ENCODE results near the gene SLC35G3. TPM values are rescaled to one million over a fixed set of nuclear protein-coding genes. Genes with fewer than 3 reads are reported as not detected.

The SLC35G3 gene
- total and polyA plus RNA-seq, 4 donors: 0.04 TPM; not detected in 3

DNA sequence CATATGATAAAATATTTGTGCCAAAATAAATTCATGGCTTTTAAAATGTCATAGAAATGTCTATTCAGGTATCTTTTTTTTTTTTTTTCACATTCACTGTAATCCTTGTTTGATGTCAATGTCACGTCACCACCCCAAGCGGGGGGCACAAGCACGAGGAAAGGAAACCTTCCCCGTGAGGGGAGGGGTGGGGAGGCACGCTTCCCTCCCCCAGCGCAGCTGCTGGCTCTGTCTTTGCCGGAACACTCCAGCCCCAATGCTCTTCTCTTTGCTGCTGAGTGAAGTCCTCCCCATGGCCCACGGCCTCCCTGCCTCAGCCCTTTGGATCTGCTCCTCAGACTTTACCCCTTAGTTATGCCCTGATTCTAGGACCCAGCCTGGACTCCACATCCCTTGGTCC lies 1.5 kb downstream of the SLC35G3 start:
- Histone ChIP-seq H3K27me3 (ENCODE audit: control insufficient read depth in 3 of 3, insufficient read depth in 3 of 3, low read length in 2 of 3) (no peaks in the 10 kb centered on the region), H3K27ac (ENCODE audit: low read depth in 1 of 2, low read length in 1 of 2) (no peak overlapping the region), H3K9ac (ENCODE audit: insufficient read depth in 1 of 2, low read length in 2 of 2) (no peak overlapping the region), H3K36me3 (ENCODE audit: control insufficient read depth in 4 of 4, insufficient read depth in 4 of 4, low read length in 4 of 4) (peaks cover 0 to under 1% (median 0%) of the 10 kb centered on the region in 4 donors), H3K4me1 (ENCODE audit: control insufficient read depth in 5 of 5, insufficient read depth in 5 of 5, low read length in 5 of 5) (no peaks in the 10 kb centered on the region), H3K9me3 (ENCODE audit: control insufficient read depth in 4 of 4, insufficient read depth in 3 of 4, low read length in 3 of 4) (no peaks in the 10 kb centered on the region), H3K4me3 (no peak overlapping the region)
- 84 to 91% methylated on average over 8 of the region's 8 CpGs for WGBS, 2 donors
- no peak for ATAC-seq (ENCODE audit: insufficient read depth, low FRiP score)
- DNase-seq: no peak
- TF ChIP-seq, protein P1, sequence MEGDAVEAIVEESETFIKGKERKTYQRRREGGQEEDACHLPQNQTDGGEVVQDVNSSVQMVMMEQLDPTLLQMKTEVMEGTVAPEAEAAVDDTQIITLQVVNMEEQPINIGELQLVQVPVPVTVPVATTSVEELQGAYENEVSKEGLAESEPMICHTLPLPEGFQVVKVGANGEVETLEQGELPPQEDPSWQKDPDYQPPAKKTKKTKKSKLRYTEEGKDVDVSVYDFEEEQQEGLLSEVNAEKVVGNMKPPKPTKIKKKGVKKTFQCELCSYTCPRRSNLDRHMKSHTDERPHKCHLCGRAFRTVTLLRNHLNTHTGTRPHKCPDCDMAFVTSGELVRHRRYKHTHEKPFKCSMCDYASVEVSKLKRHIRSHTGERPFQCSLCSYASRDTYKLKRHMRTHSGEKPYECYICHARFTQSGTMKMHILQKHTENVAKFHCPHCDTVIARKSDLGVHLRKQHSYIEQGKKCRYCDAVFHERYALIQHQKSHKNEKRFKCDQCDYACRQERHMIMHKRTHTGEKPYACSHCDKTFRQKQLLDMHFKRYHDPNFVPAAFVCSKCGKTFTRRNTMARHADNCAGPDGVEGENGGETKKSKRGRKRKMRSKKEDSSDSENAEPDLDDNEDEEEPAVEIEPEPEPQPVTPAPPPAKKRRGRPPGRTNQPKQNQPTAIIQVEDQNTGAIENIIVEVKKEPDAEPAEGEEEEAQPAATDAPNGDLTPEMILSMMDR (IDR thresholded peaks at IDR 0.05; ENCODE audit: control extremely low read depth, extremely low read depth): no peak

DNA sequence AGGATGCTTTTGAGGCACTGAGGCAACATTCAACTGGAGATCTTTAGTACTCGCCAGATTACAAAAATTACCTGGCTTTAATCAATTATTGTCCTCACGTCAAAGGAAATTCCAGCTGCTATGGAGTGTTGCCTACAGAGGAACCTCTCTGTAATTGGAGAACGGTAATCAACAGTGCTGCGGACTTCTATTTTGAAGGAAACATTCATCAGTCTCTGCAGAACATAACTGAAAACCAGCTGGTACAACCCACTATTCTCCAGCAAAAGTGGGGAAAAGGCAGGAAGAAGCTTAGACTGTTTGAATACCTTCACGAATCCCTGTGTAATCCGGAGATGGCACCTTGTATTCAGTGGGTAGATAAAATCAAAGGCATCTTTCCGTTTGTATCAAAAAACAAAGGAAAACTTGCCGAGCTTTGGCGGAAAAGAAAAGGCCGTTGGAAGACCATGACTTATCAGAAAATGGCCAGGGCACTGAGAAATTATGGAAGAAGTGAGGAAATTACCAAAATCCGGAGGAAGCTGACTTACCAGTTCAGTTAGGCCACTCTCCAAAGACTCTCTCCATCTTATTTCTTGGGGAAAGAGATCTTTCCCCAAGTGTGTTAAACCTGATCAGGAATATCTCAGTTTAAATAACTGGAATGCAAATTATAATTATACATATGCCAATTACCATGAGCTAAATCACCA lies 3.0 kb downstream of the SLC35G3 start:
- Histone ChIP-seq H3K4me1 (ENCODE audit: control insufficient read depth in 5 of 5, insufficient read depth in 5 of 5, low read length in 5 of 5) (no peaks in the 10 kb centered on the region), H3K9ac (ENCODE audit: insufficient read depth in 1 of 2, low read length in 2 of 2) (no peak overlapping the region), H3K27me3 (ENCODE audit: control insufficient read depth in 3 of 3, insufficient read depth in 3 of 3, low read length in 2 of 3) (peaks cover 0 to 2% (median 0%) of the 10 kb centered on the region in 3 donors), H3K9me3 (ENCODE audit: control insufficient read depth in 4 of 4, insufficient read depth in 3 of 4, low read length in 3 of 4) (no peaks in the 10 kb centered on the region), H3K4me3 (no peak overlapping the region), H3K36me3 (ENCODE audit: control insufficient read depth in 4 of 4, insufficient read depth in 4 of 4, low read length in 4 of 4) (peaks cover 0 to 4% (median 0%) of the 10 kb centered on the region in 4 donors), H3K27ac (ENCODE audit: low read depth in 1 of 2, low read length in 1 of 2) (no peak overlapping the region)
- ATAC-seq (ENCODE audit: insufficient read depth, low FRiP score): no peak
- WGBS, 2 donors: 75 to 83% methylated on average over 11 of the region's 11 CpGs
- no peak for DNase-seq
- TF ChIP-seq, protein P1 (IDR thresholded peaks at IDR 0.05; ENCODE audit: control extremely low read depth, extremely low read depth): no peak

DNA sequence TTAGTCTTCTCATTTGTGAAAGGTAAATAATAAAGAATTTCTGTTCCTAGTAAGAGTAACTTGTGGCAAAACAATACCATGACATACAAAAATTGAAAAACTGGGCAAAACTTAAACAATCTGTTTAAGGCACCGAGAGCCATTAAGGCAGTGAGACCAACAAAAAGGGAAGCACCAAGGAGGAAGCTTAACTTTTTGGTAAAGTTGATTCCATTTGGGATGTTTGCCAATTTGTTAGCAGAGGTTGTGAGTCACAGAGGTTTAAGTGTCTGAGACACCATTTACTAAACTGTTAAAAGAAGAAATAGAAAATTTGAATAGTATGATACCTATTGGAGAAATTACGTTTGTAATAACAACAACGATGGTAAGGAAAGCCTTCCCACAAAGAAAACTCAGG lies 4.9 kb downstream of the SLC35G3 start:
- DNase-seq (no peak), ATAC-seq (ENCODE audit: insufficient read depth, low FRiP score) (no peak)
- peaks cover 0 to 2% (median 0%) of the 10 kb centered on the region in 3 donors for H3K27me3 ChIP-seq (ENCODE audit: control insufficient read depth in 3 of 3, insufficient read depth in 3 of 3, low read length in 2 of 3)
- peaks cover 0 to 4% (median 0%) of the 10 kb centered on the region in 4 donors for H3K36me3 ChIP-seq (ENCODE audit: control insufficient read depth in 4 of 4, insufficient read depth in 4 of 4, low read length in 4 of 4)
- no peaks in the 10 kb centered on the region for H3K4me1 ChIP-seq (ENCODE audit: control insufficient read depth in 5 of 5, insufficient read depth in 5 of 5, low read length in 5 of 5)
- H3K27ac ChIP-seq (ENCODE audit: low read depth in 1 of 2, low read length in 1 of 2): no peak overlapping the region
- TF ChIP-seq, protein P1 (IDR thresholded peaks at IDR 0.05; ENCODE audit: control extremely low read depth, extremely low read depth): no peak
- no peak overlapping the region for H3K4me3 ChIP-seq
- 57 to 65% methylated on average over 3 of the region's 3 CpGs for WGBS, 2 donors
- H3K9me3 ChIP-seq (ENCODE audit: control insufficient read depth in 4 of 4, insufficient read depth in 3 of 4, low read length in 3 of 4): peaks cover 0 to 1% (median 0%) of the 10 kb centered on the region in 4 donors
- no peak overlapping the region for H3K9ac ChIP-seq (ENCODE audit: insufficient read depth in 1 of 2, low read length in 2 of 2)
